Left kidney (tissue), 2 donors: ENCODE results near the gene SRSF11. TPM values are rescaled to one million over a fixed set of nuclear protein-coding genes. Genes with fewer than 3 reads are reported as not detected.

Experiments used
- DNase-seq: peaks from one replicate; pipeline ENCODE4 v3.0.0-alpha.2; 2013
- polyA plus RNA-seq: library from polyadenylated mRNA; unstranded; fragments of 120-200 nt; gene quantifications from one replicate; pipeline ENCODE4 v1.2.1, GENCODE V29; 2013; ENCODE audit not compliant: insufficient read length

The SRSF11 gene
- polyA plus RNA-seq, 1 donor, result 553 TPM

DNA sequence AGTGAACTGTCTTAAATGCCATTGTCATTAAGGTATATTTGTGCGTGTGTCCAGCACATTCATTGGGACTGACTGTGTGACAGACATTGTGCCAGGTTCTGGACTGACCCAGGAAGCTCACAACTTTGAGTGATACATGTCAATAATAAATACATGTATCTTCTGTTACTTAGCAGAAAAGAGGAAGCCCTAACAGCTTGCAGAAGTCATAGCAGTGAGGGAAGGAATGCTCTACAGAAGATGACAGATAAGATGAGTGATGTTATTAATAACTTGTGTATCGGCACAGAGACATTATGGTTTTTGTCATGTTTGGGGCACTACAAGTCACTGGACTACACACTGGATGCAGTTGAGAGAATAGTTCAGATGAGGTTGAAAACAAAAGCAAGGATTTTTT is 1.2 kb upstream of the SRSF11 start:
- DNase-seq, result no peak

GRCh38 chr1:70220517-70221237 is 503 bp upstream of the SRSF11 start:
- DNase-seq, result no peak

- no peak for DNase-seq
Observed at GRCh38 chr1:70222716-70223235, 1.6 kb downstream of the SRSF11 start.

DNA sequence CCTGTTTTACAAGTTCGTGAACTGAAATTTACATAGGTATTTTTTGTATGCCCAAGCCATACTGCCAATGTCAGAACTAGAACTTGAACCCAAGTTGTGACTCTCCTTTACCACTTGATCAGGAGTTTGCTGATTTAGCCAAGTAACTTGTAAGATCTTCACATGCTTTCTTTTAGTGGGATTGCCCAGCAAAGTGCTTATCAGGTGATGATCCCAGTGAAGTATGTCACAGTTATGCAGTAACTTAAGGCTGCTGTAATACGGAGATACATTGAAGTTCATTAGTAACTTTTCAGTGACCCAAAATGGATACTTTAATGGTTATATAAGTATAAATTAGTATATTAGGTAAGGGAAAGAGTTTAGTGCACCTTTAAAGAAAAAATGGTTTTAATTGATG is 3.8 kb downstream of the SRSF11 start:
- DNase-seq, result no peak

- DNase-seq, result no peak
Observed at GRCh38 chr1:70227439-70227838, 6.3 kb downstream of the SRSF11 start.

GRCh38 chr1:70228670-70229069 is 7.5 kb downstream of the SRSF11 start:
- DNase-seq, result no peak

GRCh38 chr1:70231475-70231874 is 10.3 kb downstream of the SRSF11 start:
- DNase-seq, result no peak

DNA sequence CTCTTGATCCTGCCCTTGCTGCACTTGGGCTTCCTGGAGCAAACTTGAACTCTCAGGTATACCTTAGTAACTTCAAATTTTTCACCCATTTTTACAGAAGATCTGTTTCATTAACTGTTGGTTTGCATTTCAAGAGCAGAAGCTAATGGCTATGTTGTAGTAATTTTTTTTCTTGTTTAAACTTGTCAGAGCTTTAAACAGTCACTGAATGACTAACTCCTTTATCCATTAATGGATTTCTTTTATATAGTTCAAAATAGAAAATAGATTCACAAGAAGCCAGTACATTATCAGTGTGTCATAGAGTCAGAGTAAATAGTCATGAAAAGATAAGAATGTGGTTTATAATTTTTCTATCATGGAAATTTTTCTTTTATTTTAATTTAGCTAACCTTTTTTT is 13.6 kb downstream of the SRSF11 start:
- no peak for DNase-seq

DNA sequence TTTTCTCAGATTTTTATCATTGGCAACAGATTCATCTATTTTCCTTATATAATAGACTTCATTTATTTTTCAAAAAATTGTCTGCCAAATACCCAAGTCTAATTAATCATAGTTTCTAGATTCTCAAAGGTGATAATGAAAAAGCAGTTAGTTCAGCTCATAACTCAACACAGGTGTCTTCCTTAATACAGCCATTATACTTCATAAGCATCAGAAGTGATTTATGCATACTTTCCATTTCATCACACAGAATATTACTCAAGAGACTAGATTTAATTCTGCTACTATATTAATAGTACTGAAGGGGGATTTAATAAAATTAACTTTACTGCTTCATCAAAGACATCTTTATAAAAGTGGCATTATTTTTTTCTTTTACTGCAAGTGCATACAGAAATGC is 18.8 kb downstream of the SRSF11 start:
- no peak for DNase-seq

DNA sequence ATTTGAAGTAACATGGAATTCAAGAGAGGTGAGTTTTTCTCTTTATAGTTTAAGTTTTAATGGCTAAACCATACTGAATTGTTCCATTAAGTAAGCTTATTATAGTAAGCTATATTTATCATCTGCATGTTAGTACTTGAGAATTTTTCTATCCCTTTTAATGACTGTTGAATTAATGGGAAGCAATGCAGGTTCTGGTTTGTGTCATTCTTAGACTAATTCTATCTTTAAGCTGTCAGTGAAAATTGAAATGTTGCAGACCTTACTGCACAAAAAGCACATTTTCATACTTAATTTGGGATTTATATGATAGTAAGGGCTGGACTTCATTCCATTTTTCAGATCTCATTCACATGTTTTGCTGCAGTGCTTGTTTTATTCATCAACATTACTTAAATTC is 25.9 kb downstream of the SRSF11 start:
- no peak for DNase-seq

GRCh38 chr1:70247768-70248167 is 26.6 kb downstream of the SRSF11 start:
- DNase-seq, result no peak

GRCh38 chr1:70248729-70249128 is 27.5 kb downstream of the SRSF11 start:
- no peak for DNase-seq

DNA sequence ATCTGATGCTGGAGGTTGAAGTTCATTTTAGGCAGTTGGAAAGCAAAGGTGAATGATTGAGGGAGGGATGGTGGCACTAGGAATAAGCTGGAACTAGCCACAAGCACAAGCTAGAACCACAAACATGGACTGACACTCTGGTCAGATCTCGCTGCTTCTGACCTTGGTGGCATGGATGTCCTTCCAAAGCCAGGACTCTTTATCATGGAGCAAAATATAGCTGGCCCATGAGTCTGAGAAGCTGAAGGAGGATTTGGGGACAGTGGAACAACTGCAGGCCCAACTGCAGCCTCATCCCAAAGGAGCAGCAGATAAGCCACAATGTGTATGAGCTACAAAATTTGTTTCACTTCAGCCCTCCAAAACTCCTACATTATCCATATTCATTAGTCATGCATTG is 35.5 kb downstream of the SRSF11 start:
- DNase-seq, result no peak

GRCh38 chr1:70264839-70265238 is 43.7 kb downstream of the SRSF11 start:
- DNase-seq, result no peak

GRCh38 chr1:70265946-70266345 is 44.8 kb downstream of the SRSF11 start:
- DNase-seq, result no peak

DNA sequence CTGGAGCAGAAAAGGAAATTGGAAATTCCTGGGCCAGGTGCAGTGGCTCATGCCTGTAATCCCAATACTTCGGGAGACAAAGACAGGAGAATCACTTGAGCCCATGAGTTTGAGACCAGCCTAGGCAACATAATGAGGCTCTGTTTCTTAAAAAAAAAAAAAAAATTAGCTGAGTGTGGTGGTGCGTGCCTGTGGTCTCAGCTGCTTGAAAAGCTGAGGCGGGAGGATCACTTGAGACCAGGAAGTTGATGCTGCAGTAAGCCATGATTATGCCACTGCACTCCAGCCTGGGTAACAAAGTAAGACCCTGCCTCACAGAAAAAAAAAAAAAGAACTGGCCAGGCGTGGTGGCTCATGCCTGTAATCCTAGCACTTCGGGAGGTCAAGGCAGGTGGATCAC is 56.7 kb downstream of the SRSF11 start:
- DNase-seq, result no peak

- no peak for DNase-seq
Observed at GRCh38 chr1:70278710-70279109, 57.5 kb downstream of the SRSF11 start.

DNA sequence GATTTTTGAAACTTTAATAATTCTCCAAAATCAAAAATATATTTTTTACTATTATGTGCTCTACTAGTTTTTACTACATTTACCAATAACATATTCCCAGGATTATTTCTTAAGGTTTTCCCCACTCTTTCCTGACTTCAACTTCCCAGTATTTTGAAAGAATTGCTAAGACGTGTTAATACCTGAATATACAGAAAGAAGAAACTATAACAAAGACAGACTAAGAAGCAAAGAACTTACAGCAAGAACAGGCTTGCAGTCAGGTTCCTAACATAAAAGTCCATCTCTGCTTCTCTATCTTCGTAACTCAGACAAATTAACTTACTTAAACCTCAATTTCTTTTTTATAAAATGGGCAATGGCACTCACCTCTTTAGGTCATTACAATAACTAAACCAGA is 63.2 kb downstream of the SRSF11 start:
- DNase-seq, result no peak

DNA sequence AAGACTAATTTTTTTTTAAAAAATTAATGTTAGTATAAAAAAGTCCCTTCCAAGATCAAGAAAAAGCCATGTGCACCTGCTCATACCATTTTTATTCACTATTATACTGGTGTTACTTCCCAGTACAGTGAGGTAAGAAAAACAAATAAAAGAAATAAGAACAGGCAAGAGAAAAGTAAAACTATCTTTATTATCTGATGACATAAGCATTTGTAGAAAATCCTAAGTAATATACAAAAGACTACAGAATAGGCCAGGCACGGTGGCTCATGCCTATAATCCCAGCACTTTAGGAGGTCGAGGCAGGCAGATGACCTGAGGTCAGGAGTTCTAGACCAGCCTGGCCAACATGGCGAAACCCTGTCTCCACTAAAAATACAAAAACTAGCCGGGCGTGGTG is 65.3 kb downstream of the SRSF11 start:
- DNase-seq, result no peak

DNA sequence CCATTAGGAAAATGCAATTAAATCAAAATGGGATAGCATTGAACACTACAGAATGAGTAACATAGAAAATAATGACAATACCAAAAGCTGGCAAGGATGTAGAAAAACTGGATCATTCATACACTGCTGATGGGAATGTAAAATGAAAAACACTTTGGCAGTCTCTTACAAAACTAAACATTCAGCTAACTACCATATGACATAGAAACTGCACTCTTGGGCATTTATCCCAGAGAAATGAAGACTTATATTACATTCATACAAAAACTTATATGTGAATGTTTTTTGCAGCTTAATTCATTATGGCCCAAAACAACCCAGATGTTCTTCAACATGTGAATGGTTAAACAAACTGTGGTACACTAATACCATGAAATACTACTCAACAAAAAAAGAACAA is 67.0 kb downstream of the SRSF11 start:
- DNase-seq, result no peak

DNA sequence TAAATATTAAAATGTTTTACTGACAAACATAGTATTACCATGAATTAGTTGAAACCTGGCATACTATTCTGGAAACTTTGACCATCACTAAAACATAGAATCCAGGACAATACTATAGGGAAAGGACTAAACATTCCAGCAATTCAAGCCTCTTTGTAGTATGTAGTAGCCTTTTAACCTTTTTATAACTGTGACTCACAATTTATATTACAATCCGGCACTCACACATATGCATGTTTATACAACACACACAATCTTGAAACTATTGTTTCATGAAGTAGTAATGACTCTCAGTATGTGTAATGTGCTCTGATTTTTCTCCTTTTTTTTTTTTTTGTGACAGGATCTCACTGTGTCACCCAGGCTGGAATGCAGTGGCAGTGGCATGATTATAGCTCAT is 69.0 kb downstream of the SRSF11 start:
- no peak for DNase-seq

GRCh38 chr1:70293186-70293843 is 72.1 kb downstream of the SRSF11 start:
- no peak for DNase-seq

- no peak for DNase-seq
Observed at GRCh38 chr1:70295749-70296148, 74.6 kb downstream of the SRSF11 start.

DNA sequence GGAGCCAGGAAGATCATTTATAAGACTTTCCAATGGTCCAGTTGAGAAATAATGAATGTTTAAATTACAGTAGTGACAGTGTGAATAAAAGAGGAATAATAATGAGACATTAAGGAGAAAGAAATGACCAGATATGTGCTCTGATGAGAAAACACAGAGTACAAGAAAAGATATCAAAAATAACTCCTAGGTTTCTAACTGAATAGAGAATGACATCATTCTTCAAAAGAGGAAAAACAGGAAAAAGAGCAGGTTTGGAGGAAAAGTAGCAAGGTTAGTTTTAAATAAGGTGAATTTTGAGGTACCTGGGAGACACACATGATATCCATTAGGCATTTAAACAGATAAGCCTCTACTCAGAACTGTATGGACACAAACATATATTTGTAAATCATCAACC is 78.3 kb downstream of the SRSF11 start:
- DNase-seq, result no peak
